22Rv1 (cell line): ENCODE data around the gene FLOT2.

Experiments used
- ZFX ChIP-seq: fragments of 450-650 bp; IDR thresholded peaks from 2 replicates; pipeline ENCODE4 v1.6.1; 2017; ENCODE audit warnings: antibody characterized with exemption, borderline replicate concordance
- TF ChIP-seq, protein P1 (sequence below): fragments of 450-650 bp; IDR thresholded peaks from 2 replicates; pipeline ENCODE4 v1.5.1; 2017; ENCODE audit warnings: mild to moderate bottlenecking

- TF ChIP-seq, protein P1, sequence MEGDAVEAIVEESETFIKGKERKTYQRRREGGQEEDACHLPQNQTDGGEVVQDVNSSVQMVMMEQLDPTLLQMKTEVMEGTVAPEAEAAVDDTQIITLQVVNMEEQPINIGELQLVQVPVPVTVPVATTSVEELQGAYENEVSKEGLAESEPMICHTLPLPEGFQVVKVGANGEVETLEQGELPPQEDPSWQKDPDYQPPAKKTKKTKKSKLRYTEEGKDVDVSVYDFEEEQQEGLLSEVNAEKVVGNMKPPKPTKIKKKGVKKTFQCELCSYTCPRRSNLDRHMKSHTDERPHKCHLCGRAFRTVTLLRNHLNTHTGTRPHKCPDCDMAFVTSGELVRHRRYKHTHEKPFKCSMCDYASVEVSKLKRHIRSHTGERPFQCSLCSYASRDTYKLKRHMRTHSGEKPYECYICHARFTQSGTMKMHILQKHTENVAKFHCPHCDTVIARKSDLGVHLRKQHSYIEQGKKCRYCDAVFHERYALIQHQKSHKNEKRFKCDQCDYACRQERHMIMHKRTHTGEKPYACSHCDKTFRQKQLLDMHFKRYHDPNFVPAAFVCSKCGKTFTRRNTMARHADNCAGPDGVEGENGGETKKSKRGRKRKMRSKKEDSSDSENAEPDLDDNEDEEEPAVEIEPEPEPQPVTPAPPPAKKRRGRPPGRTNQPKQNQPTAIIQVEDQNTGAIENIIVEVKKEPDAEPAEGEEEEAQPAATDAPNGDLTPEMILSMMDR, result no peak
- TF ChIP-seq ZFX, result no peak
Observed at GRCh38 chr17:28889996-28890395, 7.5 kb downstream of the FLOT2 start.
